Prostate gland (tissue), 2 donors: ENCODE data around the gene RPP38. TPM values are rescaled to one million over a fixed set of nuclear protein-coding genes. Genes with fewer than 3 reads are reported as not detected.

Experiments
- DNase-seq: peaks from one replicate; pipeline ENCODE4 v3.0.0-alpha.2; 2019; ENCODE audit warnings: low spot score
- H3K27ac ChIP-seq, 2 donors: fragments of 200-600 bp; sonication (generic); 2 replicates each; pipeline ENCODE4 v1.5.1; 2017 to 2019
- H3K27me3 ChIP-seq: fragments of 200-600 bp; sonication (generic); replicated peaks from 2 replicates; pipeline ENCODE4 v1.5.1; 2019; ENCODE audit not compliant: insufficient read depth
- H3K36me3 ChIP-seq, 2 donors: fragments of 200-600 bp; sonication (generic); 1 replicate in 1 of 2; 2 replicates in 1 of 2; pipeline versions ENCODE4 v1.5.1 to v1.8.1; 2017 to 2019
- H3K4me1 ChIP-seq: fragments of 200-600 bp; sonication (generic); replicated peaks from 2 replicates; pipeline ENCODE4 v1.5.1; 2019
- H3K4me3 ChIP-seq, 2 donors: fragments of 200-600 bp; sonication (generic); 2 replicates each; pipeline ENCODE4 v1.5.1; 2017 to 2019
- H3K9me3 ChIP-seq: fragments of 200-600 bp; sonication (generic); 2 replicates; pipeline ENCODE4 v1.5.1; 2017
- POLR2A ChIP-seq: fragments of 450-650 bp; IDR thresholded peaks from one replicate; pipeline ENCODE4 v1.6.1; 2016; ENCODE audit warnings: antibody characterized with exemption, mild to moderate bottlenecking
- POLR2AphosphoS5 ChIP-seq: sonication (generic); formaldehyde crosslinking; IDR thresholded peaks from one replicate; pipeline ENCODE4 v1.6.1; 2017; ENCODE audit warnings: antibody characterized with exemption
- WGBS: methylation state at CpG from one replicate; pipeline ENCODE4 v1.1.5; 2018; 5-methylcytosine and 5-hydroxymethylcytosine counted together
- intact Hi-C: fragments of 100-400 bp; cut with DNase I; formaldehyde crosslinking; loops from one replicate; pipeline ENCODE4 v1.14.2; 2022
- total RNA-seq, 2 donors: library from RNA; depleted of rRNA; stranded (reverse); fragments of >200 nt; gene quantifications; one replicate each; pipeline ENCODE4 v1.1.0, GENCODE V29; 2016
- TF ChIP-seq, protein P1 (sequence below), 4 experiments: fragments of 200-600 bp in 2 of 4; fragments of 450-650 bp in 2 of 4; sonication (generic) in 2 of 4; IDR thresholded peaks; 1 replicate in 3 of 4; 2 replicates in 1 of 4; pipeline ENCODE4 v1.5.1; 2016 to 2019; ENCODE audit warnings: antibody characterized with exemption in 4 of 4, mild to moderate bottlenecking in 2 of 4, moderate library complexity in 2 of 4

RPP38 gene
- total RNA-seq, 2 donors from 2014 or later = 17.5 to 20.9 TPM

DNA sequence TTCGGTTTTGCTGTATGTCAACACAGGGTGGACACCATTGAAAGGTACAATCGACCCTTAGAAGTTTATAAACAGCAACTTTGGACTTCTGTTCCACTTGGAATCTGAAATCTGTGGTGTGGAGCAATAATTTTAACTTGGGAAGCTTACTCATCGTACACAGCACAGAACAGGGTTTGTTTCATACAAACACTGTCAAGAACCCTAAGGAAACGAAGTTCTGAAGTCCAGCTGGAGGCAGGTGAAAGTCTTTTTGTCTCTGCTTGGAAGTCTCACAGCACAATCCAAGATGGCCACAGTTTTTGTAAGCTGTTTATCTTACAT is 39.8 kb downstream of the RPP38 start:
- H3K27me3 ChIP-seq = no peaks in the 10 kb centered on the region

DNA sequence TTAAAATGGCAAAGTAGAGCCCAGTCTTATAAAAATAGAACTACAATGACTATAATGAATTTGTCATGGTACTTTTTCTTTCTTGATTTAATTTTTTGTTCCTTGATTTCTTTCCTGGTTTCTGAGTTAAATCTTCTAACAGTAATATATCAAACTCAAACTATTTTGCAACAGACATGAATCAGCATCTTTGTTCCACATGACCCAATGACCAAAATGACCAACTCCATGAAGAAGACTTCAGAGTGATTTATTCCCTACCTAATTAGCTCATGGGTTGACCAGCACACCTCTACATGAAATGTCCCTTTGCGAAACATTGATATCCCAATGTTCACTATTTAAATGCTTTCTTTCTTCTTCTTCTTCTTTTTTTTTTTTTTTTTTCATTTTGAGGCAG is 40.5 kb downstream of the RPP38 start:
- WGBS = 95% methylated on average over 1 of the region's 1 CpG
- intact Hi-C loops = no loop called here
- peaks cover 5% of the 10 kb centered on the region for H3K4me1 ChIP-seq
- H3K36me3 ChIP-seq = no peaks in the 10 kb centered on the region
- H3K9me3 ChIP-seq = no peaks in the 10 kb centered on the region
- DNase-seq = no peak
- TF ChIP-seq, protein P1, sequence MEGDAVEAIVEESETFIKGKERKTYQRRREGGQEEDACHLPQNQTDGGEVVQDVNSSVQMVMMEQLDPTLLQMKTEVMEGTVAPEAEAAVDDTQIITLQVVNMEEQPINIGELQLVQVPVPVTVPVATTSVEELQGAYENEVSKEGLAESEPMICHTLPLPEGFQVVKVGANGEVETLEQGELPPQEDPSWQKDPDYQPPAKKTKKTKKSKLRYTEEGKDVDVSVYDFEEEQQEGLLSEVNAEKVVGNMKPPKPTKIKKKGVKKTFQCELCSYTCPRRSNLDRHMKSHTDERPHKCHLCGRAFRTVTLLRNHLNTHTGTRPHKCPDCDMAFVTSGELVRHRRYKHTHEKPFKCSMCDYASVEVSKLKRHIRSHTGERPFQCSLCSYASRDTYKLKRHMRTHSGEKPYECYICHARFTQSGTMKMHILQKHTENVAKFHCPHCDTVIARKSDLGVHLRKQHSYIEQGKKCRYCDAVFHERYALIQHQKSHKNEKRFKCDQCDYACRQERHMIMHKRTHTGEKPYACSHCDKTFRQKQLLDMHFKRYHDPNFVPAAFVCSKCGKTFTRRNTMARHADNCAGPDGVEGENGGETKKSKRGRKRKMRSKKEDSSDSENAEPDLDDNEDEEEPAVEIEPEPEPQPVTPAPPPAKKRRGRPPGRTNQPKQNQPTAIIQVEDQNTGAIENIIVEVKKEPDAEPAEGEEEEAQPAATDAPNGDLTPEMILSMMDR (IDR thresholded peaks at IDR 0.05) = no peak
- no peak overlapping the region for H3K27ac ChIP-seq
- H3K4me3 ChIP-seq = no peak overlapping the region
- H3K27me3 ChIP-seq = no peaks in the 10 kb centered on the region

More for the DNA sequence above, 39.8 kb downstream of the RPP38 start:
- Histone ChIP-seq H3K4me3 (no peak overlapping the region), H3K36me3 (no peaks in the 10 kb centered on the region), H3K4me1 (peaks cover 5% of the 10 kb centered on the region), H3K27ac (no peak overlapping the region), H3K9me3 (no peaks in the 10 kb centered on the region)
- no peak for DNase-seq
- intact Hi-C loops = no loop called here
- TF ChIP-seq, protein P1 (IDR thresholded peaks at IDR 0.05) = no peak
- TF ChIP-seq POLR2A (no peak), POLR2AphosphoS5 (no peak)
- 81% methylated on average over 4 of the region's 4 CpGs for WGBS

DNA sequence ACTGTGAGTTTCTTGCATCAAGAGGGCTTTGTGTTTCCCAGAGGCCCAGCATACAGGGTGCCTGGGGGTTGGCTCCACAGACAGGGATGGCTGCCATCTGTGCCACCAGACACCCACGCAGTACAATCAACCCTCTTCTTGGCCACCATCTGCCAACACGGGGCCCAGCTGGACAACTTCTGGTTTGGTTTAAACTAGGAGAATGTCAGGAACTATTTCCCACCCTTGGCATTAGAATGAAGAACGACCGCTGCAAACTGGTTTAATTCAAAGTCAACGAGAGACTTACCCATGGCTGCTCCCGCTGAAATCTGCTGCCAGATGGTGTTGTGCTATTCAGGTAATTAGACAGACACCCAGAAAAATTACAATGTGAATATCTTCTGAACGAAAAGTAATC is 43.5 kb downstream of the RPP38 start:
- 86% methylated on average over 7 of the region's 7 CpGs for WGBS
- intact Hi-C loops = no loop called here
- H3K27ac ChIP-seq = no peak overlapping the region
- no peaks in the 10 kb centered on the region for H3K27me3 ChIP-seq
- peaks cover 5% of the 10 kb centered on the region for H3K4me1 ChIP-seq
- H3K36me3 ChIP-seq = no peaks in the 10 kb centered on the region
- DNase-seq = no peak
- H3K9me3 ChIP-seq = no peaks in the 10 kb centered on the region
- no peak for TF ChIP-seq POLR2A
- TF ChIP-seq POLR2AphosphoS5 = no peak
- TF ChIP-seq, protein P1 (IDR thresholded peaks at IDR 0.05) = no peak
- H3K4me3 ChIP-seq = no peak overlapping the region

DNA sequence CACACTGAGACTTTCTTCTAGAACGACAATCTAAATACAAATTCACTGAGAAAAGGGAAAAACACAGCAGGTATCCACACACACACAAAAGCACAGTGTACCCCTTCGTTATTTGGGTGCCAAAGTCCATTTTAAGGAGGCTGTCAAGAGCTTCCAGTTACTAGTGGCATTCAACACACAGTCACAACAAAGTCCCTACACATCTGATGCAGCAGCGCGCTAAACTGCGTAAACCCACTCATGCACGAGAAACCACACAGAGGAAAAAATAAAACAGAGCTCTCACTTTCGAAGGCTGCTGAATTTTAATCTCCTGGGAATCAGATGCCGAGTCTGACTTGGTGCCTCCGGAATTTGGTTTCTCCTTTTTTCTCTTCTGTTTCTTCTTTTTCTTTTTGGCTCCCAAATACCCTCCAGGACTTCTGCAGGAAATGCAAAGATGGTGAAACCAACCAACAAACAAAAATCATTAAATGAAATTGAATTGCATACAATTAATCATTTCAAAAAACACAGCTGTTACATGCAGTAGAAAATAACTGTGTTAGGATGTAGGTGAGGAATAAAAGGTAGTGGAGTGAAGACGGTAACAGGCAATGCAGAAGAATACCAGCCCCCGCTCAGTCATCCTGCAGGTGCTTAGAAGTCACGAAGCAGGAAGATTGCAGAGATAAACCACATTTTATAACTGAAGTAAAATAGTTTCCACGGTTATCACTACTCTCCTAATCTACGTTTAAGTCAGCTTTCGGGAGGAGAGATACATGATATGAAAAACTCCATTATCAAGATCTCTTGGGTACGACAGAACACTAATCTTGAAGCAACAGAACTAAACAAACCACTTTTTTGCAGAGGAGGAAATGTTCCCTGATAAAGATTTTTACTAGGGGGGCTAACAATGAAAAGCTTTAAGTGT is 44.2 kb downstream of the RPP38 start:
- no peak overlapping the region for H3K27ac ChIP-seq
- intact Hi-C loops = no loop called here
- no peak for DNase-seq
- H3K9me3 ChIP-seq = no peaks in the 10 kb centered on the region
- WGBS = 47% methylated on average over 16 of the region's 16 CpGs
- H3K27me3 ChIP-seq = no peaks in the 10 kb centered on the region
- peaks cover 5% of the 10 kb centered on the region for H3K4me1 ChIP-seq
- H3K36me3 ChIP-seq = no peaks in the 10 kb centered on the region
- TF ChIP-seq POLR2A = no peak
- H3K4me3 ChIP-seq = no peak overlapping the region

DNA sequence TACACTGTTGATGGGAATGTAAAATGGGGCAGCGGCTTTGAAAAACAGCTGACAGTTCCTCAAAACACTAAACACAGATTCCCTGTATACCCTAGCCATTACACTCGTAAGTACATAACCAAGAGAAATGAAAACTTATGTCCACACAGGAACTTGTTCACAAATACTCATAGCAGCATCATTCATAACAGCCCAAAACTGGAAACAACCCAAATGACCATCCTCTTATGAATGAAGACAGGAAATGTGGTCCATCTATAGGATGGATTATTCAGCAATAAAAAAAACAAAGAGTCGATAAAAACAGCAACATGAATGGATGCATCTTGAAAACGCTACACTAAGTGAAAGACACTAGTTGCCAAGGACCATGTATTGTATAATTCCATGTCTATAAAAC is 47.6 kb downstream of the RPP38 start:
- no peak overlapping the region for H3K27ac ChIP-seq
- no peak overlapping the region for H3K4me3 ChIP-seq
- no peaks in the 10 kb centered on the region for H3K9me3 ChIP-seq
- intact Hi-C loops = no loop called here
- TF ChIP-seq, protein P1 (IDR thresholded peaks at IDR 0.05) = no peak
- TF ChIP-seq POLR2AphosphoS5 (no peak), POLR2A (no peak)
- H3K27me3 ChIP-seq = no peaks in the 10 kb centered on the region
- peaks cover 5% of the 10 kb centered on the region for H3K4me1 ChIP-seq
- DNase-seq = no peak
- H3K36me3 ChIP-seq = no peaks in the 10 kb centered on the region
- WGBS = 79% methylated on average over 4 of the region's 4 CpGs
